Astrocyte of the spinal cord (primary cell): Measurements from ENCODE around the gene LOC101059915.
A peak's percentile ranks its signal among the peaks of the same experiment; 100 is the strongest.
"Not testable (repeated sequence)": the region's sequence is repeated elsewhere in the genome, so short reads cannot be mapped to it uniquely, and the experiment has no call there.

Experiments used
- DNase-seq: peaks from one replicate; pipeline ENCODE4 v3.0.0; 2011; ENCODE audit warnings: low read depth, low spot score
- H3K4me3 ChIP-seq: 2 replicates; pipeline ENCODE4 v1.5.1; 2011; ENCODE audit warnings: low read depth, mild to moderate bottlenecking, low read length, moderate library complexity
- in situ Hi-C: cut with HindIII; loops from 2 replicates; pipeline ENCODE4 v1.10.0; 2017; ENCODE audit warnings: low sequenced_read_pairs
- TF ChIP-seq, protein P1 (sequence below): IDR thresholded peaks from 2 replicates; pipeline ENCODE4 v1.5.1; 2012; ENCODE audit warnings: low read depth, mild to moderate bottlenecking, low read length, inconsistent platforms

Gene LOC101059915

GRCh38 chrX:71664202-71664601 lies 3.1 kb upstream of the LOC101059915 start:
- TF ChIP-seq, protein P1, sequence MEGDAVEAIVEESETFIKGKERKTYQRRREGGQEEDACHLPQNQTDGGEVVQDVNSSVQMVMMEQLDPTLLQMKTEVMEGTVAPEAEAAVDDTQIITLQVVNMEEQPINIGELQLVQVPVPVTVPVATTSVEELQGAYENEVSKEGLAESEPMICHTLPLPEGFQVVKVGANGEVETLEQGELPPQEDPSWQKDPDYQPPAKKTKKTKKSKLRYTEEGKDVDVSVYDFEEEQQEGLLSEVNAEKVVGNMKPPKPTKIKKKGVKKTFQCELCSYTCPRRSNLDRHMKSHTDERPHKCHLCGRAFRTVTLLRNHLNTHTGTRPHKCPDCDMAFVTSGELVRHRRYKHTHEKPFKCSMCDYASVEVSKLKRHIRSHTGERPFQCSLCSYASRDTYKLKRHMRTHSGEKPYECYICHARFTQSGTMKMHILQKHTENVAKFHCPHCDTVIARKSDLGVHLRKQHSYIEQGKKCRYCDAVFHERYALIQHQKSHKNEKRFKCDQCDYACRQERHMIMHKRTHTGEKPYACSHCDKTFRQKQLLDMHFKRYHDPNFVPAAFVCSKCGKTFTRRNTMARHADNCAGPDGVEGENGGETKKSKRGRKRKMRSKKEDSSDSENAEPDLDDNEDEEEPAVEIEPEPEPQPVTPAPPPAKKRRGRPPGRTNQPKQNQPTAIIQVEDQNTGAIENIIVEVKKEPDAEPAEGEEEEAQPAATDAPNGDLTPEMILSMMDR = peak; percentile 21
- in situ Hi-C loops, H3K4me3 ChIP-seq, DNase-seq: not testable (repeated sequence)

- TF ChIP-seq, protein P1 = no peak
- in situ Hi-C loops = no loop called here
- H3K4me3 ChIP-seq = no peak overlapping the region
- no peak for DNase-seq
These were observed 2.4 kb upstream of the LOC101059915 start for GRCh38 chrX:71664889-71665491.

- no peak for DNase-seq
- no peak overlapping the region for H3K4me3 ChIP-seq
- TF ChIP-seq, protein P1 = no peak
- in situ Hi-C loops = no loop called here
These were observed 1.6 kb upstream of the LOC101059915 start for GRCh38 chrX:71665747-71666146.

DNA sequence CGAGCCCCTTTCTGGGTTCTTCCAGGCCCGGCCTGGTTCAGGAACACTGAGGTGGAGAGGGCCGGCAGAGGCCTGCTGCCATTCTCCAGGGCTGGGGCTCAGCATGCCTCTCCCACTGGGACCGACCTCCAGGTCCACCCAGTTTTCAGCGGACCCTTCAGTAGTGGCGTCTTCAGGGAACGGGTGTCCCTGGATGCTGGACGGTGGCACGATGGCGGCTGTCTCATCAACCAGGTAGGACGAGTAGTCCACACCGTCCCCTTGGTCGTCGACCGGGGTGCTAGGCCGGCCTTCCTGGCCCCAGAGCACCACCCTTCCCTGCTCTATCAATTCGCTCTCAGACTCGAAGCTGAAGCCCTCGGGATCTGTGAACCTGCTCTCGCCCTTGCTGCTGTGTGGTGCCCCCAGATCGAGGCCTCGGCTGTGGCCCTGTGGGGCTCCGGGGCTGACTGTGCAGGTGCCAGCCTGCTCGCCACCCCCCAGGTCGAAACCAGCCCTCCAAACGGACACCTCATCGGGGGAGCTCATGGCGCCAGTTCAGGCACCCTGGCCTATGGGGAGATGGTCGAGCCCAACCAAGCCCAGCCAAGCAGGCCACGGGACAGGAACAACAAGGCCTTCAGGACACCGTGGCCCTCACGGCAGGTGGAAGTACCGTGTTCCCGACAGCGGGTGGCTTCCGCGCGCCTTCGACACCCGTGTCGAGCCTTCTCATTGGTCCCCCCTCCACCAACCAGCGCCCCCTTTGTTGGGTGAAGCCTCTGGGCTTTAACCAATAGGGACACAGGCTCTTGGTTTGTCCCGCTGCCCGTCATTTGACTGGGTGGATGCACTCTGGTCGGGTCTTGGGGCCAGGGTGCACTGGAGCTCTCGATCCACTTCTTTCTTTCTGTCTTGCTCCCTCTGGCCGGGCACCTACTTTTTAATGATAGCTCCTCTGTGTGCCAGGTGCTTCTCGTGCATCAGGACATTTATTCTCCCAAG lies 814 bp upstream of the LOC101059915 start:
- TF ChIP-seq, protein P1 = no peak
- in situ Hi-C loops = no loop called here
- H3K4me3 ChIP-seq = no peak overlapping the region
- no peak for DNase-seq

- in situ Hi-C loops = no loop called here
These were observed 876 bp downstream of the LOC101059915 start for GRCh38 chrX:71668248-71668595.

GRCh38 chrX:71669492-71669891 lies 2.1 kb downstream of the LOC101059915 start:
- DNase-seq = no peak
- TF ChIP-seq, protein P1 = no peak
- no peak overlapping the region for H3K4me3 ChIP-seq
- in situ Hi-C loops = no loop called here

More at GRCh38 chrX:71668248-71668595, 876 bp downstream of the LOC101059915 start:
- TF ChIP-seq, protein P1 = no peak
- DNase-seq = no peak
- no peak overlapping the region for H3K4me3 ChIP-seq
